PC-9 (cell line): Measurements from ENCODE around the gene FMNL1. TPM values are rescaled to one million over a fixed set of nuclear protein-coding genes. Genes with fewer than 3 reads are reported as not detected.

Experiments used
- BruUV-seq: library from RNA; stranded (reverse); fragments of 400-500 nt; replicated peaks from 2 replicates; lab custom pipeline; 2021; lab: Mats Ljungman, UMichigan
- CTCF ChIA-PET: fragments of 300-600 bp; sonication (Branson Sonifier 250); formaldehyde crosslinking; loops from one replicate; lab custom pipeline; 2022; ENCODE audit warnings: antibody characterized with exemption; lab: Charles Lee
- POLR2A ChIA-PET: fragments of 300-600 bp; sonication (Branson Sonifier 250); formaldehyde crosslinking; loops from one replicate; lab custom pipeline; 2022; ENCODE audit warnings: antibody characterized with exemption; ENCODE audit not compliant: unreplicated experiment; lab: Charles Lee
- DNase-seq, 2 experiments: peaks; one replicate each; pipeline versions ENCODE4 v3.0.0 to v3.0.0-alpha.2; 2015 to 2022; ENCODE audit warnings: mixed read lengths in 1 of 2
- H2AFZ ChIP-seq: fragments of 200-600 bp; sonication (generic); 2 replicates; pipeline ENCODE4 v1.8.1; 2017; ENCODE audit warnings: antibody characterized with exemption
- H3F3A ChIP-seq: fragments of 200-600 bp; sonication (generic); 2 replicates; pipeline ENCODE4 v1.8.1; 2017; ENCODE audit warnings: antibody characterized with exemption, mild to moderate bottlenecking, low read depth; ENCODE audit not compliant: insufficient read depth
- H3K27ac ChIP-seq: fragments of 200-600 bp; sonication (generic); 2 replicates; pipeline ENCODE4 v1.6.1; 2016; ENCODE audit warnings: mixed run types
- H3K27me3 ChIP-seq: fragments of 200-600 bp; sonication (generic); 2 replicates; pipeline ENCODE4 v1.6.1; 2016; ENCODE audit warnings: low read depth, mixed run types; ENCODE audit not compliant: insufficient read depth
- H3K36me3 ChIP-seq: fragments of 200-600 bp; sonication (generic); 2 replicates; pipeline ENCODE4 v1.6.1; 2016; ENCODE audit warnings: low read depth, mixed run types
- H3K4me1 ChIP-seq: fragments of 200-600 bp; sonication (generic); replicated peaks from 2 replicates; pipeline ENCODE4 v1.6.1; 2016; ENCODE audit warnings: mixed run types; ENCODE audit not compliant: insufficient read depth
- H3K4me2 ChIP-seq: fragments of 200-600 bp; sonication (generic); 2 replicates; pipeline ENCODE4 v1.6.1; 2017; ENCODE audit warnings: mixed run types
- H3K4me3 ChIP-seq: fragments of 200-600 bp; sonication (generic); 2 replicates; pipeline ENCODE4 v1.6.1; 2016; ENCODE audit warnings: mixed run types
- H3K79me2 ChIP-seq: fragments of 200-600 bp; sonication (generic); 2 replicates; pipeline ENCODE4 v1.6.1; 2017; ENCODE audit warnings: low read depth, mixed run types
- H3K9me2 ChIP-seq: fragments of 200-600 bp; sonication (generic); 2 replicates; pipeline ENCODE4 v1.8.1; 2017; ENCODE audit warnings: mild to moderate bottlenecking; ENCODE audit not compliant: insufficient read depth
- H3K9me3 ChIP-seq: fragments of 200-600 bp; sonication (generic); 2 replicates; pipeline ENCODE4 v1.8.1; 2016; ENCODE audit warnings: low read depth; ENCODE audit not compliant: insufficient read depth
- H4K20me1 ChIP-seq: fragments of 200-600 bp; sonication (generic); 2 replicates; pipeline ENCODE4 v1.8.1; 2017; ENCODE audit not compliant: insufficient read depth
- CTCF ChIP-seq: fragments of 200-600 bp; sonication (generic); conservative IDR thresholded peaks from 2 replicates; pipeline ENCODE4 v1.6.1; 2017; ENCODE audit warnings: mixed run types, antibody characterized with exemption, mild to moderate bottlenecking, moderate library complexity
- EZH2 ChIP-seq: fragments of 200-600 bp; sonication (generic); IDR thresholded peaks from 2 replicates; pipeline ENCODE4 v1.8.0; 2017; ENCODE audit warnings: antibody characterized with exemption, low read depth
- intact Hi-C: fragments of 100-400 bp; cut with micrococcal nuclease; formaldehyde crosslinking; loops from one replicate; pipeline ENCODE4 v1.10.0; 2022; ENCODE audit not compliant: unreplicated experiment
- total RNA-seq: library from RNA; stranded (reverse); gene quantifications from 2 replicates; pipeline ENCODE4 v1.2.3, GENCODE V29; 2021

Gene FMNL1
- total RNA-seq, 1 experiment from 2014 or later: 12.9 TPM

GRCh38 chr17:45222289-45222995 lies 757 bp downstream of the FMNL1 start:
- no peaks in the 10 kb centered on the region for H3K9me3 ChIP-seq
- H3K4me1 ChIP-seq: peaks cover 22% of the 10 kb centered on the region
- DNase-seq: no peak
- H3K9me2 ChIP-seq: no peaks in the 10 kb centered on the region
- CTCF ChIA-PET: interaction anchor here (0.6 to 1.2 kb wide), 2 partner anchors 9 to 71 kb away, joined by 3 to 8 read pairs; no protein-coding TSS in a partner anchor
- H3K79me2 ChIP-seq: peaks cover 5% of the 10 kb centered on the region; the same call in 1 of the 2 replicates
- H3K27me3 ChIP-seq: no peaks in the 10 kb centered on the region
- H2AFZ ChIP-seq: no peak overlapping the region
- no peak for TF ChIP-seq CTCF
- no peaks in the 10 kb centered on the region for H3K36me3 ChIP-seq
- BruUV-seq: no TSS peak
- POLR2A ChIA-PET: no interaction called here
- H3F3A ChIP-seq: peaks cover 28% of the 10 kb centered on the region
- H3K4me3 ChIP-seq: peak overlapping the region; percentile 62; the same call in 1 of the 2 replicates
- H3K27ac ChIP-seq: no peak overlapping the region
- no peaks in the 10 kb centered on the region for H4K20me1 ChIP-seq
- H3K4me2 ChIP-seq: peak overlapping the region; percentile 76
- intact Hi-C loops: no loop called here

- Histone ChIP-seq H3K4me3 (no peak overlapping the region), H4K20me1 (no peaks in the 10 kb centered on the region), H3K4me2 (no peak overlapping the region), H3K4me1 (peaks cover 25% of the 10 kb centered on the region), H3K36me3 (no peaks in the 10 kb centered on the region), H3K9me3 (no peaks in the 10 kb centered on the region), H3K27me3 (no peaks in the 10 kb centered on the region), H3F3A (peaks cover 28% of the 10 kb centered on the region), H3K79me2 (peaks cover 7% of the 10 kb centered on the region; the same call in 1 of the 2 replicates), H3K27ac (no peak overlapping the region), H2AFZ (no peak overlapping the region), H3K9me2 (no peaks in the 10 kb centered on the region)
- intact Hi-C loops: no loop called here
- DNase-seq: no peak
- TSS peak; percentile 25 for BruUV-seq
- POLR2A ChIA-PET: no interaction called here
- TF ChIP-seq CTCF: no peak
- CTCF ChIA-PET: interaction anchor here (1.2 kb wide), 1 partner anchor 8 kb away, joined by 8 read pairs; no protein-coding TSS in a partner anchor
Observed at GRCh38 chr17:45222996-45223538, 1.4 kb downstream of the FMNL1 start.

- TF ChIP-seq CTCF (no peak), EZH2 (no peak)
- peaks cover 7% of the 10 kb centered on the region; the same call in 1 of the 2 replicates for H3K79me2 ChIP-seq
- H2AFZ ChIP-seq: no peak overlapping the region
- ChIA-PET CTCF (no interaction called here), POLR2A (no interaction called here)
- no peaks in the 10 kb centered on the region for H3K9me2 ChIP-seq
- intact Hi-C loops: no loop called here
- no peak for DNase-seq
- H3K27me3 ChIP-seq: no peaks in the 10 kb centered on the region
- peaks cover 35% of the 10 kb centered on the region for H3F3A ChIP-seq
- H3K4me3 ChIP-seq: no peak overlapping the region
- no peak overlapping the region for H3K27ac ChIP-seq
- no peak overlapping the region for H3K4me2 ChIP-seq
- H3K4me1 ChIP-seq: peaks cover 33% of the 10 kb centered on the region
- no peaks in the 10 kb centered on the region for H3K9me3 ChIP-seq
- no peaks in the 10 kb centered on the region for H3K36me3 ChIP-seq
- no TSS peak for BruUV-seq
- H4K20me1 ChIP-seq: no peaks in the 10 kb centered on the region
Observed at GRCh38 chr17:45223539-45224528, 2.1 kb downstream of the FMNL1 start.
